T1000 (cell line): ENCODE measurements around the gene INKA2.

Experiments
- DNase-seq: peaks from one replicate; lab custom pipeline; 2025; ENCODE audit warnings: mixed read lengths; lab: John Stamatoyannopoulos, UW

Gene INKA2

DNA sequence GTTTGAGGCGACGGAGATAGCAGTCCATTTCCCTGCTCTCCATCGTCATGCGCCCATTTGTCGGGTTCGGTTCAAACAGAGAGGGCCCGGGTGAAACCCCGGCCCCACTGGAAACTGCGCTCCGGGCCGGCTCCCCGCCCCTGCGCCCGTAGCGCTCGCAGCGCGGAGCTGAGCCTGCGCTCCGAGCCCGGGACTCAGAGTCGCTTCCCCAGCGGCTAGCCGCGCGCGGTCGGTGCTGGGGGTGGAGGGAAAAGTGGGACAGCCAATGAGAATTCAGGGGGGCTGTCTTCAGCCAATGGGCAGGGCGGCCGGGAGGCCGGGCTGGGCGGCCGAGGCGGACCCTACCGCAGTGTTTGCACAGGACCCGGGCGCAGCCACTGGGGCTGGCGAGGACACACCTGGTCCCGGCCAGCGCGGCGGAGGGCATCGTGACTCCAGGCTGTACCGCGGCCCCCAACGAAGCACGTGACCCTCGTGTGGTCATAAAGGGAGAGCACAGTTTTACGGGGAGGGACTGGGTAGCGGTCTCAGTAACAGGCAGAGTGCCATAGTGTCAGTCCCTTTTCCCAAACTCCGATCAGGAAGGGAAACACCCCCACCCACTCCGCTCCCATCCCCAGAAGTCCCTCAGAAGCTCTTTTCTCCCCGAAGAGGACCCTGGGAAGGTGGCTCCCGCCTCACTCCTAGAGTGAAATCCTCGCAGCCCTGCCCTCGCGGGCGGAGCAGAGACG, at the start of gene INKA2:
Gene INKA2 (minus strand): TSS at position 202 of the 731 bp plus-strand sequence. CDS start 153 bp downstream, at position 49.
- peak; percentile 86 for DNase-seq

DNA sequence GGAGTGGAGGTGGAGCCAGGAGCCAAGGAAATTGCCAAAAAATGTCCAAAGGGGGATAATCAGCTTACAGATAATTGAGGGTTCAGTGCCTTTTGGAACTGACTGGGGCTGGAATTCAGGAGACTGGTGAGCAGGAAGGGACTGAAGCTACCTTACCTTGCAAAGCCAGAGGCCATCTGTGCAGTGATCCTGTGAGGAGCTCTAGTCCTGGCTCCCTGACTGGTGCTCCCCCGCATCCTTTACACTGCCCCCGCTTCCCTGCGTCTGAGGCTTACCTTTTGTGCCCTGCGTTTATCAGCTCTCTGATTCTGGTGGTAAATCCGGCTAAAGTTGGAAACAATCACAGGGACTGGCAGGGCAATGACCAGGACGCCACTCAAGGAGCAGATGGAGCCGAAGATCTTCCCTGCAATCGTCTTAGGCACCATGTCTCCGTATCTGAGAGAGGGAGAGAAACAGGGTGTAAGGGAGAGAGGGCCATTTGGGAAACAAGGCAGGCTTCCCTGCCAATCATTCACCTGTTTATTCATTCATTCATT, 47.5 kb upstream of the INKA2 start:
- DNase-seq: no peak

DNA sequence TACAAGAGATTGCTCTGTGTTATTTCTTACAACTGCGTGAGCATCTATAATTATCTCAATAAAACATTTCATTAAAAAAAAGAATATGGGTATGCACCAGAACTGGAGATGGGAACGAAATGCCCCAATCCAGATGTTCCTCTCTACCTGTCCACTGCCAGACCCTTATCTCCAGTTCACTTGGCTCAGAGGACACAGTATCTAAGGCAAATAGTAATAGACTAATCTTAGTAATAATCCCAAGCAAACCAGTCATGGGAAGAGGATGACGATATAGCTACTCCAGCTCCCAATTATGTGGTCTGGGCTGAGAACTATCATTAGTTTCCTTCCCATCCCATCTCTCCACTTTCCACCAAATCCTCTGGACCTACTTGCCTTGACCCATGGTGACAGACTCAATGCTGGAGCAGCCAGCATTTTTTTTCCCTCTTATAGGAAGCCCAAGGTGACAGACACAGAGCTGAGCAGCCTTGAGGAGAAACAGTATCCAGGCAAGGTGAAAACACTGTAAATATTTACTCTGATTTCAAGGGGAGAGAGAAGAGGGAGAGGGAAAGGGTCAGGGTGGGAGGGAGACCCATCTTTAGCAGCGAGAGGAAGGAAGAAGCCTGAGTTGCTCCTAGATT, 45.2 kb upstream of the INKA2 start:
- DNase-seq: no peak

DNA sequence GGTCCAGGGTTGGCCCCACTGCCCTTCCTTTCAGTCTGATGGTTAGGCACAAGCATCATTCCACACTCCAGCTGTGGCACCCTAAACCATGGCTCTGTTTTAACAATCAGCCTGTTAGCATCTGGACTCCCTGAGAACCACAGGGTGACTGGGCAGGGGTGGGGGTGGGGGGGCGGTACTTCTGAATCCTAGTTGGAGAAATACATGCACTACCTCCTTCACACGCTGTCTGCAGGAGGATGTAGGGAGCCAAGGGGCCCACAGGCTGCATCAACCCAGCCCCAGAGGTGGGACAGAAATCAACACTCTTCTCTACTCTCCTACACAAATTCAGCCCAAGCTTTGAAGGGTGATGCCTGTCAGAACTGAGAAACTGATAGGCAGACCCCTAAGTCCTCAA, 40.4 kb upstream of the INKA2 start:
- DNase-seq: no peak

DNA sequence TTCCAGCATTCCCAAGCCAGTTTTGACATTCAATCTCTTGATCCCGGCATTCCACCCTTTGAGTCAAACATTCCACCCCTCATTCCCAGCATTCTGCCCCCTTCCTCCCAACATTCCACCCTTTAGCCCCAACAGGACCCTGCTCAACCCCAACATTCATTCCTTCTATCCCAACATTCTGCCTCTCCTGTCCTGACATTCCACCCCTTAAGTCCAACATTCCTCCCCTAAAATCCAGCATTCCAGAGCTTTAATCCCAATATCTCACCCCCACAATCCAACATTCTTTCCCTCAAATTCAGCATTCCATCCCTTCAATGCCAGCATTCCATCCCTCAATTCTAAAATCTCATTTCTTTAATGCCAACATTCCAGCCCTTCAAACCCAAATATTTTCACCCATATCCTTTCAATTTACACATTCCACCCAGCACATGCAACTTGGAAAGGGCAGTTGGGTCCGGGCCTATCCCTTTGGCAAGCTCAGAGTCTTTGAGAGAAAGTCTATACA, 39.4 kb upstream of the INKA2 start:
- no peak for DNase-seq

DNA sequence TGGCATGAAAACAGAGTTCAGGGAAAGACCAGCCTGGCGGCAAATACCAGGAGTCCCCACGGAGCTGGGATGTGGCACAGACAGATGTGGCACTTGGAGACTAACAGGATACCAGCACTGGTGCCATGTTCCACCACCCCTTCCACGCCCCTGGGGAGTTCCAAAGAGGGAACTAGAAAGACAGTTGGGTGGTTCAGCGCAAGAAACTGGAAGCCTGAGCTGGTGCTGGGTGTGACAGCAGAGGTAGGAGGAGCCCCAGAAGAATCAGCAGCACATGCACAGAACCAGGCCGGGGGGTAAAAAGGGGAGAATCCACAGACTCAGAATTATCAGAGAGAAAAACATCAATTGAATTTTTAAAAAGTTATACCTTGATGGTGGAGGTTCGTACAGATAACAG, 38.9 kb upstream of the INKA2 start:
- no peak for DNase-seq

DNA sequence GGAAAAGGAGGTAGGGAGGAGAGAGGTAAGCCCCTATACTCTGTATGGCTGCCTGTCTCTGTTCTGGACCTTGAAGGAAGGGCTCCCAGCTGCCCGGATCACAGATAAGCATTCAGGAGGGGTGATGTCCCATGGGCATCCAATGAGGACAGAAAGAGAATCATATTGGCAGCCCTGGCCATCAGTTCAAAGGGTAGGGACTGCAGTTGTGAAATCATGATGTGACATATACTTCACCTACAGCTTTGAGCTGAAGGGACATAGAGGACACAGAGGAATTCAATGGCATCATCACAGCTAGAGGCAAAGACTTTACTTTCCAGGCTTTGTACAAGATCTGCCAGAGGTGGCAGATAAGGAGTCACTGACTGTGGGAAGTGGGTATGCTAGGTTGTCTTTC, 38.1 kb upstream of the INKA2 start:
- DNase-seq: no peak

DNA sequence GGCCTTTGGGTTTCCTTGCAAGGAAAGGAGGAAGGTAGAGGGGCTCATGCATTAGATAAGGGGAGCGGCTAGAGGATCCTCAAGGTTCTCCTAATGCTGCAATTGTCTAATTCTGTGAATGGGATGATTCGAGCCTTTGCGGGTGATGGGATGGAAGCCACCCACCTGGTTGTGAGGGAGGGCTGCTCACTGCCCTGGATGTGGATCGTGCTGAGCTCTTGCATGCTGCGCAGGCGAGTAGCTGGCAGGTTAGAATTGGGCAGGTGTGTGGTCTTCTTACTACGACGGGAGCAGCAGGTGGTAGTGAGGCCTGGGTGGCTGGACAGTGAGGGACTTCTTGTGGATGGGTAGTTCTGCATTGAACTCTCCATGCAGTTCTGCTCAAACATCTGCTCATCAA, 37.7 kb upstream of the INKA2 start:
- DNase-seq: no peak

DNA sequence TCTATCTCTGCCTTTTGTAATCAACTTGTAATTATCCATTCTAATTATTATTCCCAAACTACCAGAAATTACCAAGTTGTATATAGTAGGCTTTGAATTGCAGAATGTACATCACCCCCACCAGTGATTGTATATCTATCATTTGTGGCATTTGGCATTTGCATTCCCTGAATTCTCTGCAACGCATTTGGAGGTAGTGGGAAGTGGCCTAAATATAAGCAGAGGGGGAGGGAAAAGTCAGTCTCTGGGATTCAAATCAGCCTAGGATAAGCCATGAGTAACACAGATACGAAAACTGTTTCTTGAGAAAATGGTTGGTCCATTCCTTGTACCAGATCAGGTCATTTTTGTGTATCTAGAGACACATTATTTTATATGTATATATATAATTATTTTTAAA, 37.2 kb upstream of the INKA2 start:
- no peak for DNase-seq

DNA sequence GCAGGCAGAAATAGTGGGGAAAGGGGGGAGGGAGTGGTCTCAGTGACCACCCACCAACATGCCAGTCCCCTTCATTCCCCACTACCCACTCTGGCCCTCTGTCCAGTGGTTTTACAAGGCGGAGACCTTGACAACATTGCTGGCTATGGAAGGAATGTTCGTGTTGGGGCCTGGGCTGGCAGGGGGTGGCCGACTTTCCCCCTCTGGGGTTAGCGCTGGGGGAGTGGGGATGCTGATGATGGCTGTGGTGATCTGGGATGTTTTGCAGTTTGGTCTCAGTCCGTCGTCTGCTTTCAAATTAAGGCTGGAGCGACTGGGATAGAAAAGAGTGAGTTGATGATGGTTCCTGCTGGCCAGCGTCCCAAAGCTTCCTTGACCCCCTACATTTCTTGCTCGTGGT, 36.8 kb upstream of the INKA2 start:
- DNase-seq: no peak

DNA sequence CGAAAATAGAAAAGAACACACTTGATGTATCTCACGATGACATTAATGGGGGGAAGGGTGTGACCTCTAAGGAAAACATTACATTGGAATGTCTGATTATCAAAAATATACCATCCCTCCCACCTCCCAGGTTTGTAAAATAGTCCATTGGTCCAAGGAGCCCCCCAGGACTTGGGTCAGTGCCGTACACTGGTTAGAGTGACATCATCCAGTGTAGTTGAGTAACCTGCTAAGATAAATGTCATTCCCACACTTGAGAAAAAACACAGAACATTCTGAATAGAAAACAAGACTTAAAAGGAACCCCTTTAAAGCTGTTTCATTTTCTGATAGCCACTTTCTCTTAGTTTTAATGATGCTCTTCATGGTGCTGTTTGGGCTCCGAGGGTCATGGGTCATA, 31.7 kb upstream of the INKA2 start:
- no peak for DNase-seq

DNA sequence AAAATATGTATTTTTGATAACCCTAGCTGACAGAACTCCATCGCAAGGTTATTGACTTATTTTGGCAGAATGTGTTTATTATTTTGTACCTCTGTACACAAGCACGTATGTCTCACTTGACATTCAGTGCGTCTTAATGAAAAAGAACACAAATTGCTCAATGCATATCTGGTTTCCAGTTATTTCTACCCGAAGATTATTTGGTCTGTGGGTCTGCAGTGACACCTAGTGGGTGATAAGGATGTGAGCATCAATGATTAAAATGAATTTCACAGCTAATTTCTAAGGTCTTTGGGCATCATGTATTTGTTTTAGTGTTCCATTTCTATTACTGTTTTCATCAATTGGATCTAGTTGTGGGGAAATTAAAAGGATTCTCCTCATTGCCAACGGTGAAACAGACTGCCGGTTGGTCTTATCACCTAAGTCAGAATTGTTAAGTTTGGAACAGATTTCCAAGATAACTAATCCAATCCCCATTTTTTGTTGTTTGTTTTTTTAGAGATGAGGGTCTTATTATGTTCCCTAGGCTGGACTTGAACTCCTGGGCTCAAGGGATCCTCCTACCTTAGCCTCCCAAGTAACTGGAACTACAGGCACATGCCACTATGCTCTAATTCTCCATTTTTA, 30.4 kb upstream of the INKA2 start:
- DNase-seq: no peak

DNA sequence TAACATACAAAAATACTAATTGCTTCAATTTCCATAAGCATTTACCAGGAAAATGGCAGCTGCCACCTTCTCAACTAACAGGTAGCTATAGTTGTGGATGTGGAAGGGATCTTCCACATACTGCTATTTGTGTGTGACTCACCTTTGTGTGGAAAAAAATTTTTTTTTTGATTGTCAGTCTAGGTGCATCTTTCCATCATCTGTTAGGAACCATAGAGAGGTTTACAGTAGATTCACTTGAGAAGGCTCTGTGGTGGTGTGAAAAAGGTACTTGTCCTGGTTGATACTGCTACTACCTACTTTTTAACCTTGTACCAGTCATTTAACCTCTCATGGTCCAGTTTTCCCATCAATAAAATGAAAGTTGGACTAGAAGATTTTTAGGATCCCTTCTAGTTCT, 29.4 kb upstream of the INKA2 start:
- DNase-seq: no peak

DNA sequence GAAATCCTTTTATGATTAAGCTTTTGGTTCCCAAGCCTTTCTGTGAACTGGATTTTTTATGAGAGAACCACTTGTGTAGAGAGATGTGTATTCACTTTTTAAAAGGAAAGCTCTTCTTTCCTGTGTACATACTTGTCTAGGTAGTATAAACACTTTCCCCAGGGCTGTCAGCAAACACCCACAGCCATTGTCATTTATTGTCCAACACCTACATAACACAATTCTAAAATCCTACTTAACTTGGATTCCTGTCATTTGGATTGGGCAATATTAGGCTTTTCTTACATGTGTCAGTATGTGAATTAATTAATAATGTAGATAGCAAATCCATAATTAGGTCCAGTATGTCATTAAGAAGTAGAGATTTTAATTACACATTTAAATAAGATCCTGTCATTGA, 28.8 kb upstream of the INKA2 start:
- DNase-seq: no peak

DNA sequence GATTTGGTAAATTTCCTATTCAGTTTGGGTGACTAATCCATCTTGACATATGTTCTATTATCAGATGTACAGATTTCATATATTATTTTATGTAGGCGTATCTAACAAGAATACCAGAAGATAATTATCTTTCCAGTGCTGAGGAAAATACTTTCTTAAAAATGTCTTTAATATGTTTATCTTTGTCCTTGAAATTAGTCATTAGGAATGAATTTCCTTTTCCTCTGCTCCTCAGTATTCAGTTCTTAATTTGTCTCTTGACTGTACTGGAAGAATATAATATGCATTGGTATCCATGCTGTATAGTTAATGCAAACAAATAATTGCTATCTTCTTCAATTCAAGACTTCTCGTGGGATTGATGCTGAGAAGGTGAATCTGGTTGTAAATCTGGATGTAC, 23.1 kb upstream of the INKA2 start:
- no peak for DNase-seq

DNA sequence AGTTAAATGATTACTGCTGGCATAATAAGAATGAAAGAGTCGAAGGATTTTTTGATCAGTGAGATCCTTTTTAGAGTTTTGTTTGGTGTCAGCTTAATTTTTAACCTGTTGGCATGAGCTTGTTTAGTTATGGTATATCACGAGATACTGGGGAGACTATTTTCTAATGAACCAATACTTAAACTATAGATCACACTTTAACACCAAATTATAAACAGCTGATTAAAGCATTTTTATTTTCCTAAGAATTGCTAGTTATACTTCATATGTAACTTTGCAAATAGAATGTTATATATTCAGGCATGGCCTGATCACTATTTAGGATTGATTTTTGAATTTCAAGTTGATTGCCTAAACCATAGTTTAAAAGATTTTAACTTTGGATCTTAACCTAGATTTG, 22.5 kb upstream of the INKA2 start:
- no peak for DNase-seq

DNA sequence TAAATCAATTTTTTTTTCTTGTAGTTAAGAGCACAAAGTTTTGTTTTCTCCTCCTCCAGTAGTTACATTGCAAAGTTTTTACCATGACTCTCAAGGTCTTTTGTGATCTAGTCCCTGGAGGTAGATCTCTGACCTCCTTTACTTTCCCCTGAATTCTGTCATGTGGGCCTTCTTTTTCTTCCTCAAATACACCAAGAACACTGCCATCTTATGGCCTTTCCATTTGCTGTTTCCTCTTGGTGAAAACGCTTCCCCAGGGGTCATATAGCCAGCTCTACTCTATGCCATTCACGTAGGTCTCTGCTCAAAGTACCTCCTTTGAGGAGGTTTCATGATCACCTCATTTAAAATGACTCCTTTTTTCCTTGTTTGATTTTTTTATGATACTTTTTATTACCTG, 19.2 kb upstream of the INKA2 start:
- no peak for DNase-seq

DNA sequence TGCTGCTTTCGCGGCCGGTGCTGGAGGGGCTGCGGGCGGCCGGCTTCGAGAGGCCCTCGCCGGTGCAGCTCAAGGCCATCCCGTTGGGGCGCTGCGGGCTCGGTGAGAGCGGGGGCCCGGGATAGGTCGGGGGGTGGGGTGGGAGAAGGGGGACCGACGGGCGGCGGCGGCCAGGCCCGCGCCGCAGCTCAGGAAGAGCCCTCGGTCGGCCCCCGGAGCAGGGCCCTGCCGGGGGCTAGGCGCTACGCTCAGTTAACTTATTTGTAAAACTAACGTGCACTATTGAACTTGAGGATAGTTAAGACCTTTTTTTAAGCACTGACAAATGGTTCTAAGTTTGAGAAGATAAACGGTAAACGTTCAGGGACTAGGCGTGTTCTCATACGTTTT, 16.9 kb upstream of the INKA2 start:
- DNase-seq: no peak

DNA sequence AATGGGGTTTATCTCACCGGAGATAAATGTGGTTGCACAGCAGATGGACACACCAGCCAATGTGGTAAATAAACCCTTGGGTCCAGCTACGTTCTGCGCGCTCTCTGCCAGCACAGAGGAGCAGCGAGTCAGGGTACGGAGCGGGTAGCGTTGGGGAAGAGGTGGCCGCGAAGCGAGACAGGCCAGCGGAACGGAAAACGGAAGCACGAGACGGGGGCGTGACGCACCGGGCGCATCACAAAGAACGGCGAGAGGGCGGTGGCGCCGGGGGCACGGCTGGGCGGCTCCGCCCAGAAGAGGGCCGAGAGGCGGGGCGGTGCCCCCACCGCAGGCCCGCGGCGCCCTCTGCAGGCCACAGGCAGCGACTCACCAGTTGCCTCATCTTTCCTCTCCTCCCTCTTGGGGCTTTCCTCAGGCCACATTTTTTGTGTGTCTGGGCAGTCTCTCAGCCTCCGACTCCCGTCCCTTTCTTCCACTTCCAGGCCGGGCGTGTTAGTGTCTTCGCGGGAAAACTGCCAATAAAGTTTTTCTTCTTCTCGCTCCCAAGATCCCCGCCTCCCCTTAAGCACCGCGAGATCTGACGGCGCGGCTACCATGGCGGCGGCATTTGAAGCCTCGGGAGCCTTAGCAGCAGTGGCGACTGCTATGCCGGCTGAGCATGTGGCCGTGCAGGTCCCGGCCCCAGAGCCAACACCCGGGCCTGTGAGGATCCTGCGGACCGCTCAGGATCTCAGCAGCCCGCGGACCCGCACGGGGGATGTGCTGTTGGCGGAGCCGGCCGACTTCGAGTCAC, 16.3 kb upstream of the INKA2 start, which contains the start of gene DDX20:
Gene DDX20 (plus strand): TSS at position 571 of the 793 bp plus-strand sequence. CDS start 24 bp downstream, at position 595.
- peak; percentile 94 for DNase-seq

DNA sequence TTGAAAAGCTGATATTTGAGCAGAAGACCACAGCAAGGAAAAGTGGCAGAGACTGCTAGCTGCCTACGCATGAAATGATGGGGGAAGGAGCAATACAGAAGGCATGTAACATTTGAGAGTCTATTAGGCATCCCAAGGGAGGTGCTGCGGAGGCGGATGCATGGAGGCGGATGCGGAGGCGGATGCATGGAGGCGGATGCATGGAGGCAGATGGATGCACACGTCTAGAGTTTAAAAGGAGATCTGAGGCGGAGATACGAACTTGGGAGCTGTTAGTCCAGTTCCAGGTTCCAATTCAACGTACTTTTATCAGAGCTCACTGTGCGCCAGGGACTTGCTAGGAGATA, 15.8 kb upstream of the INKA2 start:
- peak; percentile 46 for DNase-seq

DNA sequence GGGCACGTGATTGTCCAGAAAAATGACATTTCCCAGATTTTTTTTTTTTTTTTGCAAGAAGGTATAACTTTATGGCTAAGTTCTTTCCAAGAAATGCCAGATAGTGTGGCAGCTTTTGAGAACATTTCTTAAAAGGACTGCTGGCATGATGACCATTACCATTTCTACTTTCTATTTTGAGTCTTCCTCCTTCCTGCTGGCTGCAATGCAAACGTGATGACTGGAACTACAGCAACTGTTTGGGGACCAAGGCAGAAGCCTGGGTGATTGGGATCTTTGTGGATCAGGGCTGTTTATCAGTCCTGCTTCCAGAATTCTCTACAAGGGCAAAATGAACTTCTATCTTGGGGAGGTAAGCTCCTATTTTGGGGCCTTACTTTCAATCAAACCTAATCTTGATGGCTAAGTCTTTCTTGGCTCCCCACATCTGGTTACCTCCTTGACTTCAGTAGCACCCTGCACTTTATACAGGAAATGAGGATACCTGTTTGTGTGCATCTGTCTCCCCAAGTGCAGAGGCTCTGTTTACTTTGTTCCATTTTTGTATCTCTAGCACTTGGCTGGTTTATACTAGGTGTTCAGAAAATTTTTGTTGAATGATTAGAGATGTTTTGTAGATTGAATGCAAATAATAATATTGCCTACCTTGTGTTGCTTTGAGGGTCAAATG, 12.8 kb upstream of the INKA2 start:
- DNase-seq: no peak

DNA sequence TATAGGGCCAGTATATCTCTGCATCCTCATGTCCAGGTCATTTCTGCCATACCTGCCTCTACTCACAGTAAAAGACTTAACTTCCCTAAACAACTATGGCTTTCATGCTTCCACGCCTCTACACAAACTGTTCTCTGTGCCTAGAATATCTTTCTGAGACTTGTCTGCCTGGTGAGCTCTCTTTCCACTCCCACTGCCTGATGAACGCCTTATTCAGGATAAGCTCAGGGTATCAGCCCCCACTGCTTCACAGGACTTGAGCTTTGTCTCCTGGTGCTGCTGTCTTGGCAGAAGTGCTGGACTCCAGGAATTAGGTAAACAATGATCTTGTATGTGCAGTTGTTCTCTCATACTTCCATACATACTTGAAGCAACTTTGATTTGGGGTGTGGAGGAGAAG, 11.7 kb upstream of the INKA2 start:
- DNase-seq: no peak
